K562 (cell line): ENCODE measurements around the gene NFIB. TPM values are rescaled to one million over a fixed set of nuclear protein-coding genes. Genes with fewer than 3 reads are reported as not detected.

Source experiments
- ATAC-seq: fragments of 200-7000 bp; cut with Tn5 transposase; 3 replicates; pipeline ENCODE4 v1.9.1; 2020; ENCODE audit warnings: moderate library complexity
- BruUV-seq: library from RNA; stranded (reverse); fragments of 400-500 nt; replicated peaks from 2 replicates; lab custom pipeline; 2021; lab: Mats Ljungman, UMichigan
- CTCF ChIA-PET: fragments of 300-600 bp; formaldehyde crosslinking; extraction: SDS; loops from one replicate; lab custom pipeline; 2021; ENCODE audit warnings: low intra/inter-chr PET ratio; lab: Yijun Ruan, JAX
- POLR2A ChIA-PET: fragments of 300-600, 350-650 bp; sonication (Branson Sonifier 250); formaldehyde crosslinking; extraction: SDS; loops from one replicate; lab custom pipeline; 2021; ENCODE audit warnings: antibody characterized with exemption, inconsistent platforms; lab: Yijun Ruan, JAX
- DNase-seq, 4 experiments: peaks; one replicate each; pipeline versions ENCODE4 v3.0.0 to v3.0.0-alpha.2; 2011 to 2018; ENCODE audit warnings: low spot score in 3 of 4, mixed read lengths in 3 of 4; ENCODE audit errors: extremely low read depth in 1 of 4
- FAIRE-seq: peaks from 2 replicates; lab custom pipeline; 2011; peaks lifted over from hg19 to GRCh38; lab: Jason Lieb, UNC
- H2AFZ ChIP-seq: 2 replicates; pipeline ENCODE4 v1.6.0; 2011; ENCODE audit warnings: low read depth, low read length, control low read depth, inconsistent platforms
- H3K27ac ChIP-seq: fragments of 200-600 bp; 3 replicates; pipeline ENCODE4 v1.8.0; 2011; ENCODE audit warnings: low read depth, mild to moderate bottlenecking, control low read depth, inconsistent platforms, low read length, moderate library complexity, mixed read lengths; ENCODE audit errors: extremely low read depth
- H3K27me3 ChIP-seq, 2 experiments: fragments of 300-600 bp in 1 of 2; 2 replicates in 1 of 2; 3 replicates in 1 of 2; pipeline versions ENCODE4 v1.6.0 to v1.8.0; 2011; ENCODE audit warnings: inconsistent platforms in 2 of 2, low read length in 2 of 2, mild to moderate bottlenecking in 1 of 2, mixed read lengths in 1 of 2, moderate library complexity in 1 of 2; ENCODE audit not compliant: control insufficient read depth in 2 of 2, insufficient read depth in 2 of 2
- H3K36me3 ChIP-seq: fragments of 300-600 bp; 3 replicates; pipeline ENCODE4 v1.8.0; 2011; ENCODE audit warnings: mild to moderate bottlenecking, low read length, inconsistent platforms; ENCODE audit not compliant: control insufficient read depth, insufficient read depth
- H3K4me1 ChIP-seq, 2 experiments: fragments of 200-600 bp in 1 of 2; replicated peaks in 1 of 2; 2 replicates in 1 of 2; 3 replicates in 1 of 2; pipeline versions ENCODE4 v1.5.1 to v1.8.0; 2011; ENCODE audit warnings: inconsistent platforms in 2 of 2, low read length in 2 of 2, mild to moderate bottlenecking in 1 of 2, mixed read lengths in 1 of 2, moderate library complexity in 1 of 2; ENCODE audit not compliant: control insufficient read depth in 2 of 2, insufficient read depth in 2 of 2
- H3K4me2 ChIP-seq: 2 replicates; pipeline ENCODE4 v1.6.1; 2011; ENCODE audit warnings: low read length, control low read depth, inconsistent platforms, mixed read lengths; ENCODE audit not compliant: insufficient read depth
- H3K4me3 ChIP-seq: fragments of 200-600 bp; sonication (generic), shearing (Covaris generic); 2 replicates; pipeline ENCODE4 v1.5.1; 2016; ENCODE audit warnings: control low read depth, inconsistent platforms
- H3K79me2 ChIP-seq: fragments of 200-600 bp; 3 replicates; pipeline ENCODE4 v1.8.0; 2011; ENCODE audit warnings: low read length, inconsistent platforms; ENCODE audit not compliant: control insufficient read depth, insufficient read depth
- H3K9ac ChIP-seq, 2 experiments: 2 replicates each; pipeline versions ENCODE4 v1.6.0 to v1.6.1; 2011; ENCODE audit warnings: low read depth in 2 of 2, low read length in 2 of 2, control low read depth in 1 of 2, inconsistent platforms in 1 of 2, mild to moderate bottlenecking in 1 of 2, mixed read lengths in 1 of 2; ENCODE audit not compliant: insufficient read depth in 1 of 2
- H3K9me1 ChIP-seq: one replicate; pipeline ENCODE4 v1.6.0; 2011; ENCODE audit warnings: inconsistent platforms, mild to moderate bottlenecking, low read length, moderate library complexity; ENCODE audit not compliant: control insufficient read depth, insufficient read depth
- H3K9me3 ChIP-seq: replicated peaks from 2 replicates; pipeline ENCODE4 v1.5.1; 2011; ENCODE audit warnings: low read depth, low read length, inconsistent platforms; ENCODE audit not compliant: control insufficient read depth, insufficient read depth
- H4K20me1 ChIP-seq: replicated peaks from 2 replicates; pipeline ENCODE4 v1.6.1; 2011; ENCODE audit warnings: low read length, inconsistent platforms, mixed read lengths; ENCODE audit not compliant: control insufficient read depth, insufficient read depth
- ZNF121 ChIP-seq: sonication (generic); formaldehyde crosslinking; conservative IDR thresholded peaks from 2 replicates; pipeline ENCODE4 v1.8.0; 2022; ENCODE audit warnings: missing genetic modification reagents
- ZNF696 ChIP-seq: fragments of 250-450 bp; sonication (Bioruptor Pico); conservative IDR thresholded peaks from 2 replicates; pipeline ENCODE4 v1.4.0; 2020; ENCODE audit warnings: mild to moderate bottlenecking, moderate library complexity
- WGBS: fragments of 100-300 bp; shearing (Covaris generic); methylation state at CpG from one replicate; pipeline ENCODE4 v1.1.6; 2016; ENCODE audit warnings: low coverage, mixed read lengths; ENCODE audit not compliant: insufficient coverage; ENCODE audit errors: missing lambda C conversion rate; 5-methylcytosine and 5-hydroxymethylcytosine counted together
- in situ Hi-C: fragments of 300-500 bp; cut with MboI; formaldehyde crosslinking; loops from 4 replicates; pipeline ENCODE4 v1.15.0; 2018; ENCODE audit warnings: inconsistent platforms, mixed read lengths
- intact Hi-C: fragments of 100-400 bp; cut with micrococcal nuclease; formaldehyde crosslinking; loops from 2 replicates; pipeline ENCODE4 v1.14.2; 2022
- polyA plus RNA-seq, 8 experiments: library from polyadenylated mRNA; depleted of rRNA in 4 of 8; stranded (reverse) in 5 of 8; unstranded in 3 of 8; fragments of >200 nt; fragmentation: Nextera tagmentation in 2 of 8; fragmentation: Illumina TruSeq in 1 of 8; extraction: Ambion mirVana in 2 of 8; extraction: Trizol in 1 of 8; gene quantifications; 2 replicates each; pipeline versions ENCODE4 v1.2.1 to v1.2.3, GENCODE V29; 2011 to 2014; ENCODE audit warnings: inconsistent platforms in 1 of 8, missing spikeins in 1 of 8
- total RNA-seq, 7 experiments: library from RNA; depleted of rRNA in 6 of 7; stranded (reverse); fragments of >200 nt in 6 of 7; fragmentation: Illumina TruSeq in 2 of 7; extraction: Trizol in 2 of 7; gene quantifications; 2 replicates each; pipeline versions ENCODE4 v1.2.1 to v1.2.3, GENCODE V29; 2011 to 2021; ENCODE audit warnings: low replicate concordance in 1 of 7
- TF ChIP-seq, protein P1 (sequence below): IDR thresholded peaks from 2 replicates; pipeline ENCODE4 v1.6.1; 2011; ENCODE audit warnings: borderline replicate concordance, low read depth, mild to moderate bottlenecking, moderate library complexity, low read length; ENCODE audit not compliant: insufficient read depth, poor library complexity, severe bottlenecking
- TF ChIP-seq, protein P2 (sequence below): fragments of 450-650 bp; IDR thresholded peaks from 2 replicates; pipeline ENCODE4 v1.6.1; 2017; ENCODE audit warnings: antibody characterized with exemption

The NFIB gene
- total and polyA plus RNA-seq, 9 of the 15 experiments (the other 6 are each of a cell fraction or from before 2014, with no cell fraction given) = 1.2 to 3.3 (median 1.9) TPM

DNA sequence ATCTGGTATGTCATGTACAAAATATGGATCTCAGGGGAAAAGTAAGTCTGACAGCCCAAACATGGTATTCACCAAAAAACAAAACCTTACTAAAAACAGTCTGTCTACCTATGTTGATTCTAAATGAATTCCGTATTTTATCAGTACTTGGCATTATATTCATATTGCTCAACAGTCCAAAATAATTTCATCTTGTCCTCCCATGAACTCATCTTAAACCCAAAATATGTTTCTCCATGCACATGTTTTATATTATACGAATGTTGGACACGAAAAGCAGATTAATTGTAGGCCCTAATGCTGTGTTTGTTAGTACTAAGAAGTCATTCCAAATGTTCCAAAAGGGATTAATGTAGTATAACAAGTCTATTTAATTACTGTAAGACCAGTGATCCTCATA is 20.1 kb downstream of the NFIB start:
- intact Hi-C loops (no loop called here), in situ Hi-C loops (no loop called here)
- 52% methylated on average over 3 of the region's 3 CpGs for WGBS
- H3K4me2 ChIP-seq = no peak overlapping the region
- no peaks in the 10 kb centered on the region for H4K20me1 ChIP-seq
- H3K4me1 ChIP-seq = no peaks in the 10 kb centered on the region
- CTCF ChIA-PET = no interaction called here
- H3K79me2 ChIP-seq = no peaks in the 10 kb centered on the region
- H3K9ac ChIP-seq = no peak overlapping the region
- no peak for DNase-seq
- no peak for TF ChIP-seq ZNF696 (CRISPR knock-in tag)
- TF ChIP-seq, protein P1, sequence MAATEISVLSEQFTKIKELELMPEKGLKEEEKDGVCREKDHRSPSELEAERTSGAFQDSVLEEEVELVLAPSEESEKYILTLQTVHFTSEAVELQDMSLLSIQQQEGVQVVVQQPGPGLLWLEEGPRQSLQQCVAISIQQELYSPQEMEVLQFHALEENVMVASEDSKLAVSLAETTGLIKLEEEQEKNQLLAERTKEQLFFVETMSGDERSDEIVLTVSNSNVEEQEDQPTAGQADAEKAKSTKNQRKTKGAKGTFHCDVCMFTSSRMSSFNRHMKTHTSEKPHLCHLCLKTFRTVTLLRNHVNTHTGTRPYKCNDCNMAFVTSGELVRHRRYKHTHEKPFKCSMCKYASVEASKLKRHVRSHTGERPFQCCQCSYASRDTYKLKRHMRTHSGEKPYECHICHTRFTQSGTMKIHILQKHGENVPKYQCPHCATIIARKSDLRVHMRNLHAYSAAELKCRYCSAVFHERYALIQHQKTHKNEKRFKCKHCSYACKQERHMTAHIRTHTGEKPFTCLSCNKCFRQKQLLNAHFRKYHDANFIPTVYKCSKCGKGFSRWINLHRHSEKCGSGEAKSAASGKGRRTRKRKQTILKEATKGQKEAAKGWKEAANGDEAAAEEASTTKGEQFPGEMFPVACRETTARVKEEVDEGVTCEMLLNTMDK = no peak
- TF ChIP-seq, protein P2, sequence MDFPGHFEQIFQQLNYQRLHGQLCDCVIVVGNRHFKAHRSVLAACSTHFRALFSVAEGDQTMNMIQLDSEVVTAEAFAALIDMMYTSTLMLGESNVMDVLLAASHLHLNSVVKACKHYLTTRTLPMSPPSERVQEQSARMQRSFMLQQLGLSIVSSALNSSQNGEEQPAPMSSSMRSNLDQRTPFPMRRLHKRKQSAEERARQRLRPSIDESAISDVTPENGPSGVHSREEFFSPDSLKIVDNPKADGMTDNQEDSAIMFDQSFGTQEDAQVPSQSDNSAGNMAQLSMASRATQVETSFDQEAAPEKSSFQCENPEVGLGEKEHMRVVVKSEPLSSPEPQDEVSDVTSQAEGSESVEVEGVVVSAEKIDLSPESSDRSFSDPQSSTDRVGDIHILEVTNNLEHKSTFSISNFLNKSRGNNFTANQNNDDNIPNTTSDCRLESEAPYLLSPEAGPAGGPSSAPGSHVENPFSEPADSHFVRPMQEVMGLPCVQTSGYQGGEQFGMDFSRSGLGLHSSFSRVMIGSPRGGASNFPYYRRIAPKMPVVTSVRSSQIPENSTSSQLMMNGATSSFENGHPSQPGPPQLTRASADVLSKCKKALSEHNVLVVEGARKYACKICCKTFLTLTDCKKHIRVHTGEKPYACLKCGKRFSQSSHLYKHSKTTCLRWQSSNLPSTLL = no peak
- no peak for TF ChIP-seq ZNF121 (CRISPR knock-in tag)
- no peaks in the 10 kb centered on the region for H3K9me3 ChIP-seq
- H3K4me3 ChIP-seq = no peak overlapping the region
- BruUV-seq = no TSS peak
- no peaks in the 10 kb centered on the region for H3K9me1 ChIP-seq
- no peaks in the 10 kb centered on the region for H3K36me3 ChIP-seq
- no peaks in the 10 kb centered on the region for H3K27me3 ChIP-seq
- no peak for ATAC-seq
- POLR2A ChIA-PET = no interaction called here
- H3K27ac ChIP-seq = no peak overlapping the region
- H2AFZ ChIP-seq = no peak overlapping the region
- FAIRE-seq = no peak
